Activated B cell treated with CpG ODN at 0.5 μM for 24 hours (primary cell): ENCODE results near the gene LEMD1. TPM values are rescaled to one million over a fixed set of nuclear protein-coding genes. Genes with fewer than 3 reads are reported as not detected.

Experiments used
- ATAC-seq: fragments of 200-7000 bp; cut with Tn5 transposase; one replicate; pipeline ENCODE4 v1.10.0; 2021; ENCODE audit warnings: low read depth, mild to moderate bottlenecking, moderate library complexity
- CTCF ChIA-PET: fragments of 350-600 bp; sonication (Branson Sonifier 250); formaldehyde crosslinking; loops from one replicate; lab custom pipeline; 2021; ENCODE audit warnings: antibody characterized with exemption; lab: Charles Lee
- POLR2A ChIA-PET: fragments of 350-600 bp; sonication (Branson Sonifier 250); formaldehyde crosslinking; loops from one replicate; lab custom pipeline; 2021; ENCODE audit warnings: antibody characterized with exemption; lab: Charles Lee
- DNase-seq: peaks from one replicate; pipeline ENCODE4 v3.0.0; 2022
- H3K27ac Mint-ChIP-seq: one replicate; pipeline ENCODE4 v1.8.0; 2020; ENCODE audit warnings: mixed read lengths
- H3K27me3 Mint-ChIP-seq: one replicate; pipeline ENCODE4 v1.8.0; 2021; ENCODE audit warnings: mixed read lengths
- H3K36me3 Mint-ChIP-seq: one replicate; pipeline ENCODE4 v1.8.0; 2021; ENCODE audit warnings: low read depth, mixed read lengths
- H3K4me1 Mint-ChIP-seq: one replicate; pipeline ENCODE4 v1.8.0; 2021; ENCODE audit warnings: mixed read lengths
- H3K4me3 Mint-ChIP-seq: one replicate; pipeline ENCODE4 v1.8.0; 2020; ENCODE audit warnings: mild to moderate bottlenecking, mixed read lengths
- H3K9me3 Mint-ChIP-seq: one replicate; pipeline ENCODE4 v1.8.0; 2020; ENCODE audit warnings: mixed read lengths
- intact Hi-C: fragments of 100-400 bp; cut with micrococcal nuclease; formaldehyde crosslinking; loops from one replicate; pipeline ENCODE4 v1.15.1; 2024
- total RNA-seq: library from RNA; stranded (reverse); gene quantifications from 2 replicates; pipeline ENCODE4 v1.2.3, GENCODE V29; 2022
- TF ChIP-seq, protein P1 (sequence below): fragments of 200-600 bp; IDR thresholded peaks from one replicate; pipeline ENCODE4 v1.8.0; 2022; ENCODE audit warnings: antibody characterized with exemption, mild to moderate bottlenecking

LEMD1 gene, protein sequence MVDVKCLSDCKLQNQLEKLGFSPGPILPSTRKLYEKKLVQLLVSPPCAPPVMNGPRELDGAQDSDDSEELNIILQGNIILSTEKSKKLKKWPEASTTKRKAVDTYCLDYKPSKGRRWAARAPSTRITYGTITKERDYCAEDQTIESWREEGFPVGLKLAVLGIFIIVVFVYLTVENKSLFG
- not detected in 2 replicates for total RNA-seq

GRCh38 chr1:205421798-205422197, at the start of gene LEMD1:
TSS of gene LEMD1 (minus strand) at chr1:205422056. CDS start at chr1:205420536, 1,520 bp downstream.
- no peak within 1 kb of the TSS for H3K4me3 Mint-ChIP-seq
- H3K9me3 Mint-ChIP-seq, result no peaks in the 10 kb centered on the region
- intact Hi-C loops, result no loop called here
- no peak within 1 kb of the TSS for H3K27ac Mint-ChIP-seq
- POLR2A ChIA-PET, result no interaction called here
- CTCF ChIA-PET, result interaction anchor here (1.3 kb wide), 2 partner anchors 11 to 64 kb away, joined by 3 to 4 read pairs; no protein-coding TSS in a partner anchor
- H3K36me3 Mint-ChIP-seq, result no peaks in the 10 kb centered on the region
- TF ChIP-seq, protein P1, sequence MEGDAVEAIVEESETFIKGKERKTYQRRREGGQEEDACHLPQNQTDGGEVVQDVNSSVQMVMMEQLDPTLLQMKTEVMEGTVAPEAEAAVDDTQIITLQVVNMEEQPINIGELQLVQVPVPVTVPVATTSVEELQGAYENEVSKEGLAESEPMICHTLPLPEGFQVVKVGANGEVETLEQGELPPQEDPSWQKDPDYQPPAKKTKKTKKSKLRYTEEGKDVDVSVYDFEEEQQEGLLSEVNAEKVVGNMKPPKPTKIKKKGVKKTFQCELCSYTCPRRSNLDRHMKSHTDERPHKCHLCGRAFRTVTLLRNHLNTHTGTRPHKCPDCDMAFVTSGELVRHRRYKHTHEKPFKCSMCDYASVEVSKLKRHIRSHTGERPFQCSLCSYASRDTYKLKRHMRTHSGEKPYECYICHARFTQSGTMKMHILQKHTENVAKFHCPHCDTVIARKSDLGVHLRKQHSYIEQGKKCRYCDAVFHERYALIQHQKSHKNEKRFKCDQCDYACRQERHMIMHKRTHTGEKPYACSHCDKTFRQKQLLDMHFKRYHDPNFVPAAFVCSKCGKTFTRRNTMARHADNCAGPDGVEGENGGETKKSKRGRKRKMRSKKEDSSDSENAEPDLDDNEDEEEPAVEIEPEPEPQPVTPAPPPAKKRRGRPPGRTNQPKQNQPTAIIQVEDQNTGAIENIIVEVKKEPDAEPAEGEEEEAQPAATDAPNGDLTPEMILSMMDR, result no peak
- no peaks in the 10 kb centered on the region for H3K4me1 Mint-ChIP-seq
- H3K27me3 Mint-ChIP-seq, result peaks cover 18% of the 10 kb centered on the region
- ATAC-seq (no peak), DNase-seq (no peak)

- TF ChIP-seq, protein P1, result no peak
- no peaks in the 10 kb centered on the region for H3K36me3 Mint-ChIP-seq
- no peak for DNase-seq
- peaks cover 8% of the 10 kb centered on the region for H3K9me3 Mint-ChIP-seq
- CTCF ChIA-PET, result no interaction called here
- H3K27me3 Mint-ChIP-seq, result peaks cover 41% of the 10 kb centered on the region
- POLR2A ChIA-PET, result no interaction called here
- no peak for ATAC-seq
- H3K4me1 Mint-ChIP-seq, result peaks cover 4% of the 10 kb centered on the region
- intact Hi-C loops, result no loop called here
- no peak overlapping the region for H3K4me3 Mint-ChIP-seq
- H3K27ac Mint-ChIP-seq, result no peak overlapping the region
These were observed 48.3 kb upstream of the LEMD1 start for GRCh38 chr1:205470131-205470530.

- POLR2A ChIA-PET, result no interaction called here
- H3K36me3 Mint-ChIP-seq, result no peaks in the 10 kb centered on the region
- H3K4me3 Mint-ChIP-seq, result no peak overlapping the region
- intact Hi-C loops, result no loop called here
- H3K9me3 Mint-ChIP-seq, result no peaks in the 10 kb centered on the region
- no peak for ATAC-seq
- no peaks in the 10 kb centered on the region for H3K4me1 Mint-ChIP-seq
- TF ChIP-seq, protein P1, result no peak
- DNase-seq, result no peak
- no peak overlapping the region for H3K27ac Mint-ChIP-seq
- CTCF ChIA-PET, result interaction anchor here (1.5 kb wide), 1 partner anchor 19 kb away, joined by 5 read pairs; no protein-coding TSS in a partner anchor
- H3K27me3 Mint-ChIP-seq, result peaks cover 25% of the 10 kb centered on the region
These were observed 44.9 kb upstream of the LEMD1 start for GRCh38 chr1:205466595-205467220.

DNA sequence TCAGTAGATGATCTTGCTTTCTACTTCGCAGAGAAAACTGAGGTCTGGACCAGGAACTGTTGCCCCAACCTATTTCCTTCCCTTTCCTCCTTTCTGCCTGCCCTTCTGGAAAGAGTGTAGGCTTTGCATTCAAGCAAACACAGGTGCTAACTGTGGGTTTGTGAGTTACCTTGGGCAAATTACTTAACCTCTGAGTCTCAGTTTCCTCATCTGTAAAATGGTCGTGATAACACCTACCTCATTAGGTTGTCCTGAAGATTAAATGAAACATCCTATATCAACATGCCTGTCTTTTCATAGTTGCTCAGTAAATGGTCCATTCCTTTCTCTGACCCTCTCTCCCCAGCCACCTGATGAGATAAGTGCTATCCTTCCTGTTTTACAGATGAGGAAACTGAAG, 43.5 kb upstream of the LEMD1 start:
- ATAC-seq (no peak), DNase-seq (no peak)
- TF ChIP-seq, protein P1, result no peak
- POLR2A ChIA-PET, result no interaction called here
- Mint-ChIP-seq H3K9me3 (no peaks in the 10 kb centered on the region), H3K4me1 (no peaks in the 10 kb centered on the region), H3K4me3 (no peak overlapping the region), H3K27ac (no peak overlapping the region), H3K27me3 (peaks cover 33% of the 10 kb centered on the region), H3K36me3 (no peaks in the 10 kb centered on the region)
- intact Hi-C loops, result no loop called here
- CTCF ChIA-PET, result no interaction called here

DNA sequence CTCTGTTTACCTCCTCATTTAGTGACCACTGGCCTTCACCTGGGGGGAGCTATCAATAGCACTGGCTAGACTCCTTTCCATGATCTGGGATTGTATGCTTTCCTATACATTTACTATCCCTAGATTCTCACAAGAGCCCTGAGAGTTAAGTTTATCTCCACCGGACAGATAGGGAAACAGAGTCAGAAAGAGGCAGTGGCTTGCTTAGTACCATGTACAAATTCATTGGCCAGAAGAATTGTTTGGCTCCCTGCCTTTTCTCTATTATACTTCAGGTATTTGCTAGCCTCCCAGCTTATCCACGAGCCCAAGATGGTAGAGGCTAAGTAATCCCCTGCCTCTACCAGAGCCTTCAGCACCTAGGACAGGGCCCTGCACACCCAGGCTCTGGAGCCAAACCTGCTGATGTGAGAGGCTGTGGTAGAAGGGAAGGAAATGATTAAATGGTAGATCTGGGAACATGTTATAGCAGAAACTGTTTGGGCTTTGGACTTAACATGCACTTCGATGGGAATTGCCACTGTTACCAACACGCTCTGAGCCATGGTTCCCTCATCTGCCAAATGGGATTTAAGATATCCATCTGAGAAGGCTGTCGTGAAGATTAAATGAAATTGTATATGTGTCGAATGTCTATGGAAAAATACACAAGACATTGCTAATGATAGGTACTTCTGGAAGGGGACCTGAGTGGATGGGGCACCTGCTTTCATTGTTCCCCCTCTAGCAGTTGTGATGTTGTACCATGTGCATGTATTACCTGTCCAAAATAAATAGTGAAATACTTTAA, 37.1 kb upstream of the LEMD1 start:
- no peak overlapping the region for H3K27ac Mint-ChIP-seq
- TF ChIP-seq, protein P1, result no peak
- peaks cover 42% of the 10 kb centered on the region for H3K27me3 Mint-ChIP-seq
- intact Hi-C loops, result loop anchor here (2.0 kb wide), 2 partner anchors 18 to 28 kb away; no protein-coding TSS in a partner anchor
- no peak overlapping the region for H3K4me3 Mint-ChIP-seq
- no peaks in the 10 kb centered on the region for H3K36me3 Mint-ChIP-seq
- no peak for DNase-seq
- H3K9me3 Mint-ChIP-seq, result no peaks in the 10 kb centered on the region
- ATAC-seq, result peak; percentile 56
- POLR2A ChIA-PET, result no interaction called here
- CTCF ChIA-PET, result interaction anchor here (0.6 kb wide), 1 partner anchor 61 kb away, joined by 3 read pairs; no protein-coding TSS in a partner anchor
- peaks cover 19% of the 10 kb centered on the region for H3K4me1 Mint-ChIP-seq
